Peyer's patch (tissue), 4 donors: Measurements from ENCODE around the gene CHTOP.

Experiments used
- POLR2A ChIP-seq, 2 donors: fragments of 450-650 bp; IDR thresholded peaks; one replicate each; pipeline ENCODE4 v1.5.1; 2017; ENCODE audit warnings: antibody characterized with exemption in 2 of 2, mild to moderate bottlenecking in 2 of 2, moderate library complexity in 2 of 2
- TF ChIP-seq, protein P1 (sequence below), 6 experiments: fragments of 450-650 bp in 4 of 6; fragments of 200-600 bp in 2 of 6; sonication (generic) in 1 of 6; IDR thresholded peaks; one replicate each; pipeline ENCODE4 v1.5.1; 2017 to 2019; ENCODE audit warnings: antibody characterized with exemption in 6 of 6, mild to moderate bottlenecking in 3 of 6, moderate library complexity in 1 of 6

DNA sequence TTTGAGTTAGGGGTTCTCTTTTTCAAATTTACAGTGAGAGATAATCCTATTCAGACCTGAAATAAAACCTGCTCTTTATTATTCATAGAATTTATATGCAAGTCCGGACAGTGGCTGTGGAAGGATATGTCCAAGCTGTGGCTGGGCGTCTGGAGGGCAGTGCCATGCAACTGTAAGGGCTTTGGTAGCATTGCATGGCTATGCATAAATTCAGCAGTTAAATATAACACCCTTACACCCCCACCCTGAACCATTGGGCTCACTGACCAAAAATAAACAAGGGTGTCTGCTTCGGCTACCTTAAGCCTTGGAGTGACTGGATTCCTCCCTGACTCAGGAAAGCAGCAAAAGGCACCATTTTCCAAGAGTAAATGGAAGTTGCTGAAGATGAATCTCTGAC is 5.4 kb downstream of the CHTOP start:
- TF ChIP-seq, protein P1, sequence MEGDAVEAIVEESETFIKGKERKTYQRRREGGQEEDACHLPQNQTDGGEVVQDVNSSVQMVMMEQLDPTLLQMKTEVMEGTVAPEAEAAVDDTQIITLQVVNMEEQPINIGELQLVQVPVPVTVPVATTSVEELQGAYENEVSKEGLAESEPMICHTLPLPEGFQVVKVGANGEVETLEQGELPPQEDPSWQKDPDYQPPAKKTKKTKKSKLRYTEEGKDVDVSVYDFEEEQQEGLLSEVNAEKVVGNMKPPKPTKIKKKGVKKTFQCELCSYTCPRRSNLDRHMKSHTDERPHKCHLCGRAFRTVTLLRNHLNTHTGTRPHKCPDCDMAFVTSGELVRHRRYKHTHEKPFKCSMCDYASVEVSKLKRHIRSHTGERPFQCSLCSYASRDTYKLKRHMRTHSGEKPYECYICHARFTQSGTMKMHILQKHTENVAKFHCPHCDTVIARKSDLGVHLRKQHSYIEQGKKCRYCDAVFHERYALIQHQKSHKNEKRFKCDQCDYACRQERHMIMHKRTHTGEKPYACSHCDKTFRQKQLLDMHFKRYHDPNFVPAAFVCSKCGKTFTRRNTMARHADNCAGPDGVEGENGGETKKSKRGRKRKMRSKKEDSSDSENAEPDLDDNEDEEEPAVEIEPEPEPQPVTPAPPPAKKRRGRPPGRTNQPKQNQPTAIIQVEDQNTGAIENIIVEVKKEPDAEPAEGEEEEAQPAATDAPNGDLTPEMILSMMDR (IDR thresholded peaks at IDR 0.05) = no peak
- no peak for TF ChIP-seq POLR2A (IDR thresholded peaks at IDR 0.05)
